ENCODE data around the gene STIP1. TPM values are rescaled to one million over a fixed set of nuclear protein-coding genes. Genes with fewer than 3 reads are reported as not detected.

Gene STIP1
- total RNA-seq, 4 donors from 2014 or later: 80.8 to 116 (median 106) TPM

DNA sequence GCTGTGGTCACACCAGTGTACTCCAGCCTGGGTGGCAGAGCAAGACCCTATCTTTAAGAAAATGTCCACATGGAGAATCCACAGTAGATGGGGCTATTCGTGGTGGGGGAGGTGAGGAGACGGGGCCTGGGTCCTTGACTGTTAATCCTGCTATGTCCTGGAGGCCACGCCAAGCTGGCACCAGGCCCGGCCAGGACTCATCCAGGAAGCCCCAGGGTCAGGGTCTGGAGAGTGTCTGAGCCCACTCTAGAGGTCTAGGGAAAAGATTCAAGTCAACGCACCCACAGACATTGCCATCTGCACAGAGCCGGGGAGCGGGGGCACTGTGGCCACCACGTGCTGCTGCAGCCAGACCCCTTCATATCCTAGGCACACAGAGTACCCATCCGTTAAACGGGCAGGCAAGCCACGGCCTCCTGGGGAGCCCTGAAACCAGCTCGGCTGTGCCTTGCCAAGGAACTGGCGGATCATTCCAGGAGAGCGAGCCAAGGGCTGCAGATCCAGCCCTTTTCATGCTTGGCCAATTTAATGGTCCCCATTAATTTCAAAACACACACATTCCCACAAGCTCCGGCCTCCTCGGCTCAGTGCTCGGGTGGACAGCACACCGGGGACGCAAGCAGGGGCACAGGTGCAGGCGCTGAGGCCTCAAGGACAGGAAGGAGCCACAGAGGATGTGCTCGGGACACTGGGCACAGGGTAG is 44.7 kb upstream of the STIP1 start:
- Histone ChIP-seq H3K27me3 (no peaks in the 10 kb centered on the region), H3K9me3 (no peaks in the 10 kb centered on the region), H3K36me3 (no peaks in the 10 kb centered on the region), H3K4me3 (replicated peaks in 1 of 3) (no peak overlapping the region), H3K4me1 (peaks cover 22% of the 10 kb centered on the region in 2 donors), H3K27ac (peak overlapping the region; percentile 65 to 78 (median 69))
- no peak for TF ChIP-seq POLR2A (IDR thresholded peaks at IDR 0.05)
- TF ChIP-seq, protein P1, sequence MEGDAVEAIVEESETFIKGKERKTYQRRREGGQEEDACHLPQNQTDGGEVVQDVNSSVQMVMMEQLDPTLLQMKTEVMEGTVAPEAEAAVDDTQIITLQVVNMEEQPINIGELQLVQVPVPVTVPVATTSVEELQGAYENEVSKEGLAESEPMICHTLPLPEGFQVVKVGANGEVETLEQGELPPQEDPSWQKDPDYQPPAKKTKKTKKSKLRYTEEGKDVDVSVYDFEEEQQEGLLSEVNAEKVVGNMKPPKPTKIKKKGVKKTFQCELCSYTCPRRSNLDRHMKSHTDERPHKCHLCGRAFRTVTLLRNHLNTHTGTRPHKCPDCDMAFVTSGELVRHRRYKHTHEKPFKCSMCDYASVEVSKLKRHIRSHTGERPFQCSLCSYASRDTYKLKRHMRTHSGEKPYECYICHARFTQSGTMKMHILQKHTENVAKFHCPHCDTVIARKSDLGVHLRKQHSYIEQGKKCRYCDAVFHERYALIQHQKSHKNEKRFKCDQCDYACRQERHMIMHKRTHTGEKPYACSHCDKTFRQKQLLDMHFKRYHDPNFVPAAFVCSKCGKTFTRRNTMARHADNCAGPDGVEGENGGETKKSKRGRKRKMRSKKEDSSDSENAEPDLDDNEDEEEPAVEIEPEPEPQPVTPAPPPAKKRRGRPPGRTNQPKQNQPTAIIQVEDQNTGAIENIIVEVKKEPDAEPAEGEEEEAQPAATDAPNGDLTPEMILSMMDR (IDR thresholded peaks at IDR 0.05): no peak
- WGBS, 2 donors: 44 to 45% methylated on average over 14 to 17 of the region's 21 CpGs
- intact Hi-C loops (cut with DNase I): no loop called here
- peak; percentile 77 to 87 for DNase-seq

GRCh38 chr11:64144587-64145472 is 41.1 kb upstream of the STIP1 start:
- WGBS, 2 donors: 92 to 95% methylated on average over 32 to 37 of the region's 41 CpGs
- Histone ChIP-seq H3K27ac (peak overlapping the region in 1 of 3 donors; percentile 3), H3K36me3 (no peaks in the 10 kb centered on the region), H3K4me3 (replicated peaks in 1 of 3) (no peak overlapping the region), H3K27me3 (no peaks in the 10 kb centered on the region), H3K4me1 (peaks cover 37 to 40% of the 10 kb centered on the region in 2 donors), H3K9me3 (no peaks in the 10 kb centered on the region)
- TF ChIP-seq, protein P1 (IDR thresholded peaks at IDR 0.05): no peak
- no peak for TF ChIP-seq POLR2A (IDR thresholded peaks at IDR 0.05)
- DNase-seq: no peak
- intact Hi-C loops (cut with DNase I): loop anchor here (5.0 kb wide), 1 partner anchor 58 kb away; no protein-coding TSS in a partner anchor

DNA sequence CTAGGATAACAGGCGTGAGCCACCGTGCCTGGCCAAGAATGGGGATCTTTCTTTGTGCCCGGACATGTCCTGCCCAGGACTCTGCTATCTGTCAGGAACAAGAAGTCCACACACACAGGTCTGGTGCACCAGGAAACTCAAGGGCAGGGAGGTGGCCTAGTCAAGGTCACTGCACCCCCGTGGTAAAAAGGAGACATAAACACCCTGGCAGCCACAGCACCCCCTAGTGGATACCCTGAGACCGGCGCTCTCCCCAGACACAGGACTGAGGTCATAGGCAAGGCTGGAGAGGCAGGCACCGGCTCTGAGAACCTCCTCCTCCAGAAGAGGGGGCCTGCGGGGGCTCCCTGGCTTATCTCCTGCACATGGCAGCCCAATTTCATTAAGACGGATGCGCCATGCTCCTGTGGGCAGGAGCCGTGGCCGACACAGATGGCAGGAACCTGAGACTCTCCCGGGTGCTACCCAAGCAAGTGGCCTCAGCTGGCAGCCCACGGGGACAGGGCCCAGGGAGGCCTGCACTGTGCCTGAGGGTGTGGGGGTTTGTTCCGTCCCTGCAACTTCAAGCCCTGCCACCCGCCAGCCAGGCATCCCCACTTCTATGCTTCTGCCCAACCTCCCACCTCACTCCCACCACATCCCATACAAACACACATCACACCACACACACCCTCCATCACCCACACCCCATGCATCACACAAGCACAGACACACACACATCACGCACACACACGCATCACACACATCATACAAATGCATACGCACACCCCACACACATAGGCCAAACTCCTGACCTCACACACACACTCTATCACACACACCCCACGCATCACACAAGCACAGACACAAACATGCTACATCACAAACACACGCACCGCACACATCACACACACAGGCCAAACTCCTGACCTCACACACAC is 39.7 kb upstream of the STIP1 start:
- DNase-seq: peak; percentile 51 to 64
- no peaks in the 10 kb centered on the region for H3K9me3 ChIP-seq
- H3K27me3 ChIP-seq: no peaks in the 10 kb centered on the region
- H3K4me3 ChIP-seq (replicated peaks in 1 of 3): no peak overlapping the region
- peaks cover 38 to 43% of the 10 kb centered on the region in 2 donors for H3K4me1 ChIP-seq
- TF ChIP-seq, protein P1 (IDR thresholded peaks at IDR 0.05): peak; percentile 29 to 63 (median 50)
- TF ChIP-seq POLR2A (IDR thresholded peaks at IDR 0.05): no peak
- intact Hi-C loops (cut with DNase I): loop anchor here (5.0 kb wide), 1 partner anchor 59 kb away; no protein-coding TSS in a partner anchor
- WGBS, 2 donors: 84 to 91% methylated on average over 11 to 13 of the region's 22 CpGs
- no peaks in the 10 kb centered on the region for H3K36me3 ChIP-seq
- peak overlapping the region; percentile 3 to 41 (median 14) for H3K27ac ChIP-seq

GRCh38 chr11:64148226-64148916 is 37.6 kb upstream of the STIP1 start:
- TF ChIP-seq, protein P1 (IDR thresholded peaks at IDR 0.05): peak; percentile 78 to 98 (median 92)
- peak in 1 of 2 donors; percentile 41 for TF ChIP-seq POLR2A (IDR thresholded peaks at IDR 0.05)
- Histone ChIP-seq H3K36me3 (no peaks in the 10 kb centered on the region), H3K27ac (peak overlapping the region; percentile 58 to 82 (median 75)), H3K4me1 (peaks cover 32 to 43% of the 10 kb centered on the region in 2 donors), H3K4me3 (replicated peaks in 1 of 3) (peak overlapping the region in 1 of 3 donors; percentile 0), H3K27me3 (no peaks in the 10 kb centered on the region), H3K9me3 (no peaks in the 10 kb centered on the region)
- WGBS, 2 donors: 2 to 4% methylated on average over 19 of the region's 19 CpGs
- DNase-seq: peak; percentile 96 to 98
- intact Hi-C loops (cut with DNase I): loop anchor here (2.0 to 5.0 kb wide), 2 partner anchors 61 to 148 kb away; no protein-coding TSS in a partner anchor
